Mesodermal cell (in vitro differentiated cells): ENCODE results near the gene CGB8.

Source experiments
- H3K27ac ChIP-seq: 2 replicates; pipeline ENCODE4 v1.7.0; 2013; ENCODE audit warnings: mild to moderate bottlenecking, low read depth, low read length, moderate library complexity; ENCODE audit not compliant: severe bottlenecking
- H3K36me3 ChIP-seq: 2 replicates; pipeline ENCODE4 v1.7.1; 2013; ENCODE audit warnings: mild to moderate bottlenecking, low read length, moderate library complexity; ENCODE audit not compliant: control insufficient read depth, insufficient read depth
- H3K4me1 ChIP-seq: one replicate; pipeline ENCODE4 v1.7.1; 2013; ENCODE audit warnings: mild to moderate bottlenecking, low read length; ENCODE audit not compliant: insufficient read depth, control insufficient read depth, poor library complexity, severe bottlenecking
- H3K4me3 ChIP-seq: 2 replicates; pipeline ENCODE4 v1.7.0; 2013; ENCODE audit warnings: low read length, control low read depth, mild to moderate bottlenecking; ENCODE audit not compliant: insufficient read depth, poor library complexity, severe bottlenecking; ENCODE audit errors: extremely low read depth
- H3K9me3 ChIP-seq: 2 replicates; pipeline ENCODE4 v1.7.1; 2013; ENCODE audit warnings: mild to moderate bottlenecking, low read length, moderate library complexity; ENCODE audit not compliant: control insufficient read depth
- WGBS, 2 experiments: methylation state at CpG; one replicate each; pipeline ENCODE4 v1.1.5; 2013; ENCODE audit warnings: missing lambda C conversion rate in 2 of 2; ENCODE audit not compliant: insufficient coverage in 2 of 2; 5-methylcytosine and 5-hydroxymethylcytosine counted together

CGB8 gene

DNA sequence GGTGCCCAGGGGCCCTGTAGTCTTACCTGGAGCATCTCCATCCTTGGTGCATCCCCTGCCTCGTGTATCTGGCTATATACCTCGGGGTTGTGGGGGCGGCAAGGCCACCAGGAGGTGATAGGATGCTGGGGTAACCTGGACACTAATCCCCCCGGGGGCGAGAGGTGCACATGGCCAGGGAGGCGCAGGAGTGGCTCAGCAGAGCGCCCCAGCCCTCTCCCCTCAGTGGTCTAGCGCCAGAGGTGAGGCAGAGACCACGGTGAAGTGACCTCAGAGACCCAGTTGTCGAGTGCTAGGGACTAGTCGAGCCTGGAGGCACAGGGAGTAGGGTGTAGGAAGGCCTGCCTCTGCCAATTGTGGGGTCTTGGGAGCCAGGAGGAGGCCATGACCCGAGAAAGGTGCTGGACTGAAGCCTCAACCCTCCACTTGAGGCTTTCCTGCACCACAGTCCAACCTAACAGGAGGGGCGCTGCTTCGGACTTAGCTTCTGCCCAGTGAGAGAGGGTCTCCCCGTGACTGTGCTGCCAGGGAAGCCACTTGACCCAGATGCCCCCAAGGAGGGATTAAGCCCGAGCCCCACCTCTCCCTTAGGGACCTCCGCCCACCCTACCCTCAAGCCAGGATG lies 31.8 kb downstream of the CGB8 start, which contains the start of gene LHB:
Gene LHB (minus strand): TSS at position 51 of the 625 bp plus-strand sequence. CDS start 10 bp downstream, at position 41.
- WGBS, 2 experiments: 73 to 78% methylated on average over 12 of the region's 17 CpGs
- H3K4me3 ChIP-seq: peak within 1 kb of the TSS; percentile 26
- no peak within 1 kb of the TSS for H3K27ac ChIP-seq
- no peaks in the 10 kb centered on the region for H3K9me3 ChIP-seq
- peaks cover 32% of the 10 kb centered on the region for H3K36me3 ChIP-seq
- H3K4me1 ChIP-seq: peaks cover 5% of the 10 kb centered on the region

DNA sequence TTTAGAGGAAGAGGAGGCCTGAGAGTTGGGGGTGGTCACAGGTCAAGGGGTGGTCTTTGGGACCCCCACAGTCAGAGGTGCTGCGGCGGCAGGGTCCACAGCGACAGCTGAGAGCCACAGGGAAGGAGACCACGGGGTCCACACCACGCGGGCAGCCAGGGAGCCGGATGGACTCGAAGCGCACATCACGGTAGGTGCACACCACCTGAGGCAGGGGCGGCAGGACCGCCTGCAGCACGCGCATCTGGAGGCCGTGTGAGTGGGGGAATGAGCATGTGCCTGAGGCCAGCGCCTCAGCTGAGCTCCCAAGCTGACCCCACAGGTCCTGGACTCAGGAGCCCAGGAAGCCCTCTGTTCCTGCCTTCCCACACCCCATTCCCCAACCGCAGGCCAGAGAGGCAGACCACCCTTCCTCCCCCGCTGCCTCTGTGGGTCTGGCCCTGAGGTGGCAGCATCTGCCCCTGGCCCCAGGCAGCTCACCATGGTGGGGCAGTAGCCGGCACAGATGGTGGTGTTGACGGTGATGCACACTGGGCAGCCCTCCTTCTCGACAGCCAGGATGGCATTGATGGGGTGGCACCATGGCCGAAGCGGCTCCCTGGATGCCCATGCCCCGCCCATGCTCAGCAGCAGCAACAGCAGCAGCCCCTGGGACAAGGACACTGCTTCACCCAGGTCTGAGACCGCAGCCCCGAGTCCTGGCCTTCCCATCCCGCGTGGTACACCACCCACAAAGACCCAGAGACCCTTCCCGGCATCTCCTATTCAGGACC lies 32.7 kb downstream of the CGB8 start:
- H3K9me3 ChIP-seq: no peaks in the 10 kb centered on the region
- H3K36me3 ChIP-seq: peaks cover 37% of the 10 kb centered on the region
- peaks cover 3% of the 10 kb centered on the region for H3K4me1 ChIP-seq
- H3K27ac ChIP-seq: no peak overlapping the region
- no peak overlapping the region for H3K4me3 ChIP-seq
- WGBS, 2 experiments: 95 to 98% methylated on average over 16 to 17 of the region's 29 CpGs

DNA sequence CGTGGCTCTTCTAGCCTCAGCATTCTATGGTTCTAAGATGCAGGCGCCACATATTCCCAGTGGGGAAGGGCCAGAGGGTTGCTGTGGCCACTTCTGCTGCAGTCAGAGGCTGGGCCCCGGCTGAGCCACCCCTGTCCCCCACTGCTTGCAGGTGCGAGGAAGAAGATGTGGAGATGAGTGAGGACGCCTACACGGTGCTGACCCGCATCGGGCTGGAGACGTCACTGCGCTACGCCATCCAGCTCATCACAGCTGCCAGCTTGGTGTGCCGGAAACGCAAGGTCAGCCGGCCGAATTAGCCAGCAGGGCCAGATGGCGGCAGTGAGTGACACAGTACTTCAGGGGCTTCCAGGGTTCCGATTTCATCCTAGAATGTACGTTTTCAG lies 34.0 kb downstream of the CGB8 start:
- H3K9me3 ChIP-seq: no peaks in the 10 kb centered on the region
- H3K27ac ChIP-seq: no peak overlapping the region
- no peaks in the 10 kb centered on the region for H3K4me1 ChIP-seq
- H3K4me3 ChIP-seq: no peak overlapping the region
- 92 to 95% methylated on average over 17 to 18 of the region's 18 CpGs for WGBS, 2 experiments
- peaks cover 51% of the 10 kb centered on the region for H3K36me3 ChIP-seq

DNA sequence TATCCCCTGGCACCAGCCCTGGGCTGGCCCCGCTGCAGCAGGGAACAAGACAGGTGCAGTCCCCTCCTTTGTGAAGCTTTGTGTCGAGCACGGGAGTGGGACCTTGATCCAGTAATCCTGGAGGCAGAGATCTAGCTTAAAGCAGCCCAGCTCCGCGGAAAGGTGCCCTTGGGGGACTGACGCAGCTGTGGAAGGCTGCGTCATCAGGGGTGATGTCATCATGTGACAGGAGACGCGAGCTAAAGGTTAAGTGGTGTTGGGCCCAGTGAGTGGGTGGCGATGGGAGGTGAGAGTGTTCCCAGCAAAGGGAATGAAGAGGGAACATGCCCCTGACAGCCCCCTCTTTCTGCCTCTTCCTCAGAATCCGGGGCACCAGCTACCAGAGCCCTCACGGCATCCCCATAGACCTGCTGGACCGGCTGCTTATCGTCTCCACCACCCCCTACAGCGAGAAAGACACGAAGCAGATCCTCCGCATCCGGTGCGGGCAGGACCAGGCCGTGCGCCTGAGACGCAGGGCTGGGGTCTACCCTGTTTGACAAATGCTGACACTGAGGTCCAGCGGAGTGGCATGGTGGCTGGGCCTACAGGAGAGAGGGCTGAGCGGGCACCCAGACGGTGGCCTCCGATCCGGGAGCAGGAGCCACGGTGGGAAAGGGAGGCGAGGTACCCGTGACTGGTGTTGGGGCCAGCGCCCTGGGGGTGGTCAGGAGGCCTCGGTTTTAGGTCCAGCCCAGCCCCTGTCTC lies 34.6 kb downstream of the CGB8 start:
- H3K4me3 ChIP-seq: no peak overlapping the region
- no peaks in the 10 kb centered on the region for H3K4me1 ChIP-seq
- peaks cover 55% of the 10 kb centered on the region for H3K36me3 ChIP-seq
- no peaks in the 10 kb centered on the region for H3K9me3 ChIP-seq
- H3K27ac ChIP-seq: no peak overlapping the region
- 95 to 96% methylated on average over 29 to 30 of the region's 32 CpGs for WGBS, 2 experiments

DNA sequence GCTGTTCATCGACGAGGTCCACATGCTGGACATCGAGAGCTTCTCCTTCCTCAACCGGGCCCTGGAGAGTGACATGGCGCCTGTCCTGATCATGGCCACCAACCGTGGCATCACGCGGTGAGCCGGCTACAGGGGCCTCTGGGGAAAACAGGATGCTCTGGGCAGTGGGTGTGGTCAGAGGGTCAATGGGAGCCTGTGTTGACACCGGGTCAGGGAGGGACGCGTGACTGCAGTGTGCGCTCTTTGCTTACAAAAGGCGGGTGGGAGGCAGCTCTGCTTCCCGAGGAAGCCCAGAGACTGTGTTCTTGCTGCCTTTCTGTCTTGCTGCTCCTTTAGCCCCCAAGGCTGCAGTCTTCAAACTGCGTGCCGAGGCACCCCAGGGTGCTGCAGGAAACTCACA lies 37.7 kb downstream of the CGB8 start:
- H3K4me3 ChIP-seq: no peak overlapping the region
- H3K27ac ChIP-seq: no peak overlapping the region
- H3K4me1 ChIP-seq: no peaks in the 10 kb centered on the region
- H3K36me3 ChIP-seq: peaks cover 69% of the 10 kb centered on the region
- H3K9me3 ChIP-seq: no peaks in the 10 kb centered on the region
- WGBS, 2 experiments: 87 to 89% methylated on average over 12 to 17 of the region's 17 CpGs

DNA sequence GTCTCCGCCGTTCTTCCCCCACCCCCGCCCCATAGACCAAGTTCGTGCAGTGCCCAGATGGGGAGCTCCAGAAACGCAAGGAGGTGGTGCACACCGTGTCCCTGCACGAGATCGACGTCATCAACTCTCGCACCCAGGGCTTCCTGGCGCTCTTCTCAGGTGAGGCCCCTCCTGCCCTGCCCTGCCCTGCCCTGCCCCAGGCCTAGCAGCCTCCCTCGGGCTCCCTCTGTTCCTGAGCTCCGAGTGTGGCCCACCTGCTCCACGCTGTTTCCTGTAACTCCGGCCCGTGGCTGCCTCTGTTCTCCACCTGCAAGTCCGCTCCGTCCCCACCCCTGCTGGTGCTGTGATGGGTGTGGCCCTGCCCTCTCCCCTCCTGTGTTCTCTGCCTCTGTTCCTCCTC lies 38.5 kb downstream of the CGB8 start:
- H3K9me3 ChIP-seq: no peaks in the 10 kb centered on the region
- peaks cover 70% of the 10 kb centered on the region for H3K36me3 ChIP-seq
- no peak overlapping the region for H3K4me3 ChIP-seq
- no peaks in the 10 kb centered on the region for H3K4me1 ChIP-seq
- no peak overlapping the region for H3K27ac ChIP-seq
- 91 to 95% methylated on average over 17 to 18 of the region's 18 CpGs for WGBS, 2 experiments

DNA sequence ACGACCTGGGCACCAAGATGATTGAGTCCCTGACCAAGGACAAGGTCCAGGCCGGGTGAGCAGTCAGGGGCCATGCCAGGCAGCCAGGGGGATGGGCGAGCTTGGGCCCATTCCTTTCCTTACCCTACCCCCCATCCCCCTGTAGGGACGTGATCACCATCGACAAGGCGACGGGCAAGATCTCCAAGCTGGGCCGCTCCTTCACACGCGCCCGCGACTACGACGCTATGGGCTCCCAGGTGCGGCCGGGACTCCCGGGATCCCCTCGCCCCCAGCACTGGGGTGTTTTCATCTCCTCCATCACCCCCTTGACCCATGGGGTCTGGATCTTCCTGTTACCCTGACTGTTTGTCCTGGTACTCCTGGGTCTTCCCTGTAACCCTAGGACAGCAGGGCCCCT lies 39.1 kb downstream of the CGB8 start:
- Histone ChIP-seq H3K4me3 (no peak overlapping the region), H3K27ac (no peak overlapping the region), H3K9me3 (no peaks in the 10 kb centered on the region), H3K4me1 (no peaks in the 10 kb centered on the region), H3K36me3 (peaks cover 70% of the 10 kb centered on the region)
- 97 to 100% methylated on average over 15 to 18 of the region's 18 CpGs for WGBS, 2 experiments

DNA sequence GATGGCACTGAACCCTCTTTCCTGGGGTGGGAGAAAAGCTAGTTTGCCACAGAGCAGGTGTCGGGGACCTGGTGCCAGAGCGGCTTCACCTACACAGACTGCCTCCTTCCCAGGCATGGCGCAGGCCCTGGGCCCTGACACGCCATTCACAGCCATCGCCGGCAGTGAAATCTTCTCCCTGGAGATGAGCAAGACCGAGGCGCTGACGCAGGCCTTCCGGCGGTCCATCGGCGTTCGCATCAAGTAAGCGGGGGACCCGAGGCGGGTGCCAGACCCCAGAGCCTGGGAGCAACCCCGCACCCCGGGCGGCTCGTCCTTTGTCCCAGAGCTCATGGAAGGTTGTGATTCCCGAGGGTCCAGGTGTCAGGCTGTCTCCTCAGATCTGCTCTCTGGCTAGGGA lies 42.0 kb downstream of the CGB8 start:
- WGBS, 2 experiments: 96 to 98% methylated on average over 18 to 22 of the region's 22 CpGs
- peaks cover 76% of the 10 kb centered on the region for H3K36me3 ChIP-seq

DNA sequence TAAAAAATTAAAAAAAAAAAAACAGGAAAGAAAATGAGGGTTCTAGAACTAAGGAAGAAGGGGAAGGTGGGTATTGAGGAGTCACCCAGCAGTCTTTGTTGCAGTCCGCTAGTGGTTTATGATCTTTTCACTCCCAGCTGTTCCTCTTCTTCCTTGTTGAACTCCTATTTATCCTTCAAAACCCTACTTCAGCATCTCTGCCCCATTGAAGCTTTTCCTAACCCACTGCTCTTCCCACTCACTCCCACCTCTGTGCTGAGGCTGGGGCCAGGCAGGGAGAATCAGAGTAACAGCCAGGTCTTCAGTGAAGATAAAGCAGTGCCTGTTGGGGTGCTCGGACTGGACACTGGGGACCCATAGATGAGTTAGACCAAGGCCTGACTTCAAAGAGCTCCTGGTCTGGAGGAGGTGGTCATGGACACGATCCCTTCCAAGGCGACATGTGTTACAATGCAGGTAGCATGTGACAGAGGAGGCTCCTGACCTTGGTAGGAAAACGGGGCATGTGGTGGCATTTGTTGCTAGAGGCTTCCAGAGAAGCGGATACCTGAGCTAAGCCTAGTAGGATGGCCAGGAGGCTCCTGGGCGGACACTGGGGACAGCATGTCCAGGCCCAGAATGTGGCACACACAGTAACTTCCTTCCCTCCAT lies 43.8 kb downstream of the CGB8 start:
- no peak overlapping the region for H3K27ac ChIP-seq
- peaks cover 72% of the 10 kb centered on the region for H3K36me3 ChIP-seq
- no peaks in the 10 kb centered on the region for H3K4me1 ChIP-seq
- H3K9me3 ChIP-seq: no peaks in the 10 kb centered on the region
- no peak overlapping the region for H3K4me3 ChIP-seq
- WGBS, 2 experiments: 96 to 100% methylated on average over 5 to 7 of the region's 7 CpGs

More for the DNA sequence above, 42.0 kb downstream of the CGB8 start:
- Histone ChIP-seq H3K4me3 (no peak overlapping the region), H3K4me1 (no peaks in the 10 kb centered on the region), H3K27ac (no peak overlapping the region), H3K9me3 (no peaks in the 10 kb centered on the region)

DNA sequence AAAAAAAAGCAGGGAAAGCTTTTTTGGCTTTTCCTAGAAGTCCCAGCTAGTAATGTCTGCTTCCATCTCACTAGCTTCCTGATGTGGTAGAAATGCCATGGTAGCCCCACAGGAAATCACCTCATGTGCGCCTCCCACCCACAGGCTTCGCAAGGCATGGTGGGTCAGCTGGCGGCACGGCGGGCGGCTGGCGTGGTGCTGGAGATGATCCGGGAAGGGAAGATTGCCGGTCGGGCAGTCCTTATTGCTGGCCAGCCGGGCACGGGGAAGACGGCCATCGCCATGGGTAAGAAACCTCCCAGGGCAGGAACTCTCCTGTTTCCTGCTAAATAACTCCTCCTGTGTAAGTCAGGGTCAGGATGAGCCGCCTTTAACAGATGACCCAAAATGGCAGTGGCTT lies 44.8 kb downstream of the CGB8 start:
- whole genome bisulfite sequencing, 2 experiments: 96 to 98% methylated on average over 14 of the region's 15 CpGs
- no peaks in the 10 kb centered on the region for H3K4me1 ChIP-seq
- no peak overlapping the region for H3K4me3 ChIP-seq
- H3K36me3 ChIP-seq: peaks cover 74% of the 10 kb centered on the region
- no peak overlapping the region for H3K27ac ChIP-seq
- H3K9me3 ChIP-seq: no peaks in the 10 kb centered on the region
